Subcutaneous adipose tissue (tissue), 4 donors: Measurements from ENCODE around the gene LY6G6F. TPM values are rescaled to one million over a fixed set of nuclear protein-coding genes. Genes with fewer than 3 reads are reported as not detected.

ENCODE experiments used
- CTCF ChIP-seq: fragments of 450-650 bp; IDR thresholded peaks from one replicate; pipeline ENCODE4 v1.5.1; 2016; ENCODE audit warnings: low read depth, mild to moderate bottlenecking, control low read depth, antibody characterized with exemption, moderate library complexity
- total RNA-seq, 4 donors: library from RNA; depleted of rRNA; stranded (reverse); fragments of >200 nt; gene quantifications; one replicate each; pipeline ENCODE4 v1.1.0, GENCODE V29; 2016

Gene LY6G6F
- total RNA-seq, 4 donors from 2014 or later: not detected

DNA sequence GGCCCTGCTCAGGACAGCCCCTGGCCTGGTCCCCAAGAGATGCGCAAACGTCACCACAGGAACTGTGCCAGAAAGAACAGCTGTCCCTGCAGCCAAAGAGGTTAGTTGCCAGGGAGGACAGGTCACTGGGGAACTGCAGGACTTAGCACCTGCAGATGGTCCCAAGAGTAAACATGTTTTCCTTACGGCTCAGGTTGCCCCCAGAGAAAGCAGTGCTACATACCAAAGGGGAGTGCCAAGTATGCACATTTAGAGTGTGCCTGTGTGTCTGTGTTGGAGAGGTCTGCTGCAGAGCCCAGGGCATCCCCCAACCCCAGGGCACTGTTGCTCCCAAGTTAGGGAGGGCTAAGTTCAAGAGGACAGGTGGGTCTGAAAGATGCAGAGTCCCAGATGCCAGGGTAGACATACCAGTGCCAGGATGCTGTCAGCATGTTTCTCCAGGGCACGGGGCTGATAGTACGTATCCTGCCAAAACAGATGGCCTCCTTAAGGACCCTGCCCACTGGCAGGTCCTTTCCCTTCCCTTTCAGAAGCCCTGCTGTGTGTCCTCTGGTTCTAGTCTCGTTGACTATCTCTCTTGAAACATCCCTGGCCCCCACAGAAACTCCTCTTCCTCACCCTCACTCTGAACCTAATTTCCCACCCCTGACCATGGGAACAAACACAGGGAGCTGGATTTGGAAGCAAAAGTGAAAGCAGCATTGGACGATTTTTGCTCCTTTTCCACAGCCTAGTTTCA, 4.8 kb upstream of the LY6G6F start:
- TF ChIP-seq CTCF: no peak

- no peak for TF ChIP-seq CTCF
Observed at GRCh38 chr6:31702405-31702818, 4.3 kb upstream of the LY6G6F start.

GRCh38 chr6:31702819-31703716, 3.6 kb upstream of the LY6G6F start, which contains the start of gene ABHD16A:
ABHD16A (minus strand) TSS chr6:31703324; CDS start chr6:31703281, 43 bp downstream.
- no peak for TF ChIP-seq CTCF

DNA sequence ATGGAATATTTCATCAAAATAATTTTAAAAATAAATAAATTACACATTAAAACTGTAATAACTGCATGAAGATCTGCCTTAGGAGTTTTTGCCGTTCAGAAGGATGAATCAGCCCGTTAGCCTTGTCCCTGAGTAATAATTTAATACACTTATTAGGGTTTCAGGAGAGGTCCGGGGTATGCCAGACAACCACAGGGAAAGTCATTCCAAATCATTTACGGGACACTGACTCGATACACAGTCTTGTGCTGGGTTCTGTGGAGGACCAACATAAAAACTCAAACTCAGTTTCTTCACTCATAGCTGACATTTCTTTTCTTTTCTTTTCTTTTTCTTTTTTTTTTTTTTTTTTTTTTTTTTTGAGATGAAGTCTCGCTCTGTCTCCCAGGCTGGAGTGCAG, 735 bp upstream of the LY6G6F start:
- no peak for TF ChIP-seq CTCF

GRCh38 chr6:31707701-31708100, 1.0 kb downstream of the LY6G6F start:
- no peak for TF ChIP-seq CTCF

DNA sequence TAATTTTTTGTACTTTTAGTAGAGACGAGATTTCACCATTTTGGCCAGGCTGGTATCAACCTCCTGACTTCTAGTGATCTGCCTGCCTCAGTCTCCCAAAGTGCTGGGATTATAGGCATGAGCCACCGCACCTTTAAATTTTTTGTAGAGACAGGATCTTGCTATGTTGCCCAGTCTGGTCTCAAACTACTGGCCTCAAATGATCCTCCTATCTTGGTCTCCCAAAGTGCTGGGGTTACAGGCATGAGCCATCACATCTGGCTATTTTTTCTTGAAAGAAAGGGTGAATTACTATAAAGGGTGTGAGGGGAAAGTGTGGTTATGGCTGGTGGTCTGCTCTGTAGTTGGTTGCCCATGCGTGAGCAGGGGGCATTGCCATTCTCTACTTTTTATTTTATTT, 1.6 kb downstream of the LY6G6F start:
- TF ChIP-seq CTCF: no peak
